H9 (cell line): ENCODE measurements around the gene RAB27B. TPM values are rescaled to one million over a fixed set of nuclear protein-coding genes. Genes with fewer than 3 reads are reported as not detected.
"Not testable (repeated sequence)": the region's sequence is repeated elsewhere in the genome, so short reads cannot be mapped to it uniquely, and the experiment has no call there.

Source experiments
- DNase-seq: peaks from one replicate; pipeline ENCODE4 v3.0.0-alpha.2; 2017
- H2AFZ ChIP-seq: one replicate; pipeline ENCODE4 v1.6.1; 2013; ENCODE audit warnings: mild to moderate bottlenecking, low read length, control low read depth, moderate library complexity
- H2AK5ac ChIP-seq: 2 replicates; pipeline ENCODE4 v1.6.1; 2013; ENCODE audit warnings: low read length, control low read depth, mixed read lengths; ENCODE audit not compliant: insufficient read length
- H2BK120ac ChIP-seq: one replicate; pipeline ENCODE4 v1.6.1; 2013; ENCODE audit warnings: low read depth, mild to moderate bottlenecking, low read length, control low read depth, inconsistent platforms; ENCODE audit not compliant: poor library complexity, severe bottlenecking
- H2BK12ac ChIP-seq: 2 replicates; pipeline ENCODE4 v1.6.1; 2013; ENCODE audit warnings: low read length, control low read depth, mixed read lengths, low read depth; ENCODE audit not compliant: insufficient read length
- H2BK15ac ChIP-seq: 2 replicates; pipeline ENCODE4 v1.6.1; 2013; ENCODE audit warnings: low read depth, low read length, control low read depth
- H2BK20ac ChIP-seq: one replicate; pipeline ENCODE4 v1.6.1; 2013; ENCODE audit warnings: low read depth, mild to moderate bottlenecking, low read length, control low read depth, inconsistent platforms; ENCODE audit not compliant: poor library complexity, severe bottlenecking
- H2BK5ac ChIP-seq: 2 replicates; pipeline ENCODE4 v1.6.1; 2013; ENCODE audit warnings: low read length, control low read depth, mixed read lengths; ENCODE audit not compliant: insufficient read length
- H3K14ac ChIP-seq: 2 replicates; pipeline ENCODE4 v1.6.1; 2013; ENCODE audit warnings: low read length, control low read depth; ENCODE audit not compliant: insufficient read depth
- H3K18ac ChIP-seq: 2 replicates; pipeline ENCODE4 v1.6.1; 2013; ENCODE audit warnings: low read depth, mild to moderate bottlenecking, mixed read lengths, low read length, control low read depth; ENCODE audit not compliant: insufficient read length
- H3K23ac ChIP-seq: 2 replicates; pipeline ENCODE4 v1.6.1; 2013; ENCODE audit warnings: low read length, control low read depth, mixed read lengths, low read depth; ENCODE audit not compliant: insufficient read length
- H3K23me2 ChIP-seq: 2 replicates; pipeline ENCODE4 v1.6.1; 2013; ENCODE audit warnings: low read depth, mild to moderate bottlenecking, mixed read lengths, low read length, control low read depth; ENCODE audit not compliant: insufficient read length, poor library complexity, severe bottlenecking
- H3K27ac ChIP-seq: 2 replicates; pipeline ENCODE4 v1.5.1; 2013; ENCODE audit warnings: low read length, control low read depth, mixed read lengths, low read depth; ENCODE audit not compliant: insufficient read length
- H3K27me3 ChIP-seq: 2 replicates; pipeline ENCODE4 v1.6.1; 2013; ENCODE audit warnings: low read length, control low read depth, inconsistent platforms; ENCODE audit not compliant: insufficient read depth
- H3K4ac ChIP-seq: 2 replicates; pipeline ENCODE4 v1.6.1; 2013; ENCODE audit warnings: low read depth, mild to moderate bottlenecking, control low read depth, inconsistent platforms, low read length, moderate library complexity
- H3K4me1 ChIP-seq: 2 replicates; pipeline ENCODE4 v1.6.1; 2013; ENCODE audit warnings: low read length, control low read depth, inconsistent platforms; ENCODE audit not compliant: insufficient read depth
- H3K4me2 ChIP-seq: 2 replicates; pipeline ENCODE4 v1.6.1; 2013; ENCODE audit warnings: low read length, control low read depth, mixed read lengths; ENCODE audit not compliant: insufficient read length, insufficient read depth
- H3K56ac ChIP-seq: 2 replicates; pipeline ENCODE4 v1.6.1; 2013; ENCODE audit warnings: low read depth, mild to moderate bottlenecking, mixed read lengths, low read length, control low read depth; ENCODE audit not compliant: insufficient read length
- H3K79me1 ChIP-seq: 2 replicates; pipeline ENCODE4 v1.6.1; 2013; ENCODE audit warnings: low read depth, mild to moderate bottlenecking, moderate library complexity, low read length, control low read depth, inconsistent platforms; ENCODE audit not compliant: insufficient read depth, poor library complexity, severe bottlenecking
- H3K79me2 ChIP-seq: 2 replicates; pipeline ENCODE4 v1.6.1; 2013; ENCODE audit warnings: low read length, control low read depth, inconsistent platforms; ENCODE audit not compliant: insufficient read depth
- H3K9ac ChIP-seq: 2 replicates; pipeline ENCODE4 v1.6.1; 2013; ENCODE audit warnings: low read length, control low read depth, mixed read lengths; ENCODE audit not compliant: insufficient read length; ENCODE audit errors: extremely low read depth
- H3K9me3 ChIP-seq: one replicate; pipeline ENCODE4 v1.6.1; 2013; ENCODE audit warnings: low read depth, low read length, inconsistent platforms; ENCODE audit not compliant: control insufficient read depth
- H3T11ph ChIP-seq: one replicate; pipeline ENCODE4 v1.6.1; 2013; ENCODE audit warnings: mild to moderate bottlenecking, low read length, control low read depth, inconsistent platforms
- H4K20me1 ChIP-seq: one replicate; pipeline ENCODE4 v1.6.1; 2013; ENCODE audit not compliant: control insufficient read depth, insufficient read length, insufficient read depth
- H4K5ac ChIP-seq: 2 replicates; pipeline ENCODE4 v1.6.1; 2013; ENCODE audit warnings: low read depth, mild to moderate bottlenecking, mixed read lengths, low read length, control low read depth; ENCODE audit not compliant: insufficient read length
- H4K8ac ChIP-seq: replicated peaks from 2 replicates; pipeline ENCODE4 v1.6.1; 2013; ENCODE audit warnings: low read length, control low read depth, mixed read lengths, low read depth; ENCODE audit not compliant: insufficient read length
- H4K91ac ChIP-seq: 2 replicates; pipeline ENCODE4 v1.6.1; 2013; ENCODE audit warnings: low read depth, mild to moderate bottlenecking, moderate library complexity, mixed read lengths, low read length, control low read depth; ENCODE audit not compliant: insufficient read length
- H3K27ac Mint-ChIP-seq, 3 experiments: 2 replicates in 2 of 3; 3 replicates in 1 of 3; pipeline ENCODE4 v1.8.0; 2020 to 2021; ENCODE audit warnings: mixed read lengths in 3 of 3, mild to moderate bottlenecking in 1 of 3, moderate library complexity in 1 of 3
- H3K27me3 Mint-ChIP-seq: 2 replicates; pipeline ENCODE4 v1.8.0; 2021; ENCODE audit warnings: low read depth, mild to moderate bottlenecking, moderate library complexity, mixed read lengths
- H3K36me3 Mint-ChIP-seq, 3 experiments: 2 replicates in 2 of 3; 3 replicates in 1 of 3; pipeline ENCODE4 v1.8.0; 2020 to 2021; ENCODE audit warnings: low read depth in 3 of 3, mixed read lengths in 3 of 3; ENCODE audit not compliant: insufficient read depth in 1 of 3
- H3K4me1 Mint-ChIP-seq, 2 experiments: 2 replicates each; pipeline ENCODE4 v1.8.0; 2020; ENCODE audit warnings: mixed read lengths in 2 of 2
- H3K4me3 Mint-ChIP-seq, 2 experiments: 2 replicates in 1 of 2; 3 replicates in 1 of 2; pipeline ENCODE4 v1.8.0; 2020 to 2021; ENCODE audit warnings: mild to moderate bottlenecking in 2 of 2, mixed read lengths in 2 of 2, moderate library complexity in 1 of 2
- H3K9me3 Mint-ChIP-seq, 2 experiments: 2 replicates in 1 of 2; 3 replicates in 1 of 2; pipeline ENCODE4 v1.8.0; 2020; ENCODE audit warnings: mild to moderate bottlenecking in 2 of 2, mixed read lengths in 2 of 2, moderate library complexity in 1 of 2
- WGBS: extraction: QIAGEN DNeasy Blood & Tissue Kit; methylation state at CpG from one replicate; pipeline ENCODE4 v1.1.7; 2013; ENCODE audit warnings: missing lambda C conversion rate, low lambda C conversion rate, mixed read lengths; ENCODE audit not compliant: insufficient read length; ENCODE audit errors: extremely low coverage; 5-methylcytosine and 5-hydroxymethylcytosine counted together
- total RNA-seq: library from RNA; stranded (reverse); gene quantifications from 2 replicates; pipeline ENCODE4 v1.2.1, GENCODE V29; 2021
- TF ChIP-seq, protein P1 (sequence below): fragments of 200-600 bp; sonication (generic); conservative IDR thresholded peaks from 3 replicates; pipeline ENCODE4 v1.8.0; 2021; ENCODE audit warnings: antibody characterized with exemption, mild to moderate bottlenecking

RAB27B gene
- total RNA-seq, 1 experiment from 2014 or later, result 0.15 TPM

DNA sequence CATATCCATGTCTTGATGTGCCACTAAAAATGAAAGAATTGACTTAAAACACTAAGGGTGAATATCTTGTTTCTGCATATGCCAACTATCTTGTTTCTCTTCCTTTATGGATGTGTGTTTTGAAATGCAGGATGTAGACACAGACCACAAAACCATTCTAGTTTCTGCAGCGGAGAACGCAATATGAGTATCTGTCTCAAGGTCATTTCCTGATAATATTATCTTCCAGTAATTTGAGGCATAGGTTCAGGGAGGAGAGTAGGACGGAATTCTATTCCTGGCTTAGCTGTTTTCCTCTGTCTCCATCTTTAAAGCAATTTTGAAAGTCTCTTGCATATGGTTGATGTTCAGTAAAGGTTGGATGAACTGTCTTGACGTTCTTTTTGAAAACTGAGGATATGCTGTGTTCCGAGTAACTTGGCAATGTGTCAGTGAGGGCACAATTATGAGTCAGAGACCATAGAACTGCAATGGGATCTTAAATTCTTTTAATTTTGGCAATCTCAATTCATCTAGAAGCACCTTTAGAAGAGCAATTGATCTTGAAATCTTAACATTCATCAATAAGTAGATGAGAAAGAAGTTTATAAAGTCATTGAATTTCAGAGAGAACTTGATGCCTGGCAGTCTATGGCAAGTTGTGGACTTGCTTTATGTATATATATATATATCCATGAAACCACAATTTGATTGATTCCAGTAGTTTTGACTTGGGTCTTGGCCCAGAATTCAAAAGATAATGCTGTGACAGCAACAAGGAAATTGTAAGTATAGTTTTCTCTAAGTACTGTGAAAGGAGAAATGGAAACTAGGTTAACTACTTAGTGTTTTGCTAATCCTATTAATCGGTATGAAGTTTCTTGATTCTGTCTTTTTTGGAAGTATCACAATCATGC is 24.8 kb downstream of the RAB27B start:
- Histone ChIP-seq H4K8ac (no peak overlapping the region), H2BK12ac (no peak overlapping the region), H3K4me2 (no peak overlapping the region), H4K5ac (no peak overlapping the region), H3K27me3 (no peaks in the 10 kb centered on the region), H2BK15ac (no peak overlapping the region), H4K91ac (no peak overlapping the region), H2BK20ac (no peak overlapping the region), H2AFZ (no peak overlapping the region), H4K20me1 (no peaks in the 10 kb centered on the region), H3K18ac (no peak overlapping the region), H2AK5ac (no peak overlapping the region), H3K9me3 (no peaks in the 10 kb centered on the region), H3K56ac (no peak overlapping the region), H2BK5ac (no peak overlapping the region), H3K23me2 (no peaks in the 10 kb centered on the region), H3K23ac (no peak overlapping the region), H3K79me1 (no peaks in the 10 kb centered on the region), H3T11ph (no peak overlapping the region), H3K14ac (no peak overlapping the region), H3K9ac (no peak overlapping the region), H3K4me1 (no peaks in the 10 kb centered on the region), H3K27ac (no peak overlapping the region), H2BK120ac (no peak overlapping the region), H3K4ac (no peak overlapping the region), H3K79me2 (no peaks in the 10 kb centered on the region)
- Mint-ChIP-seq H3K27me3 (no peaks in the 10 kb centered on the region; the same call in 1 of the 2 replicates), H3K36me3 (no peaks in the 10 kb centered on the region), H3K4me3 (no peak overlapping the region), H3K4me1 (no peaks in the 10 kb centered on the region), H3K27ac (no peak overlapping the region), H3K9me3 (peaks cover 0 to 3% of the 10 kb centered on the region in 2 experiments; a peak in 1 of 5 replicates)
- DNase-seq, result no peak
- TF ChIP-seq, protein P1, sequence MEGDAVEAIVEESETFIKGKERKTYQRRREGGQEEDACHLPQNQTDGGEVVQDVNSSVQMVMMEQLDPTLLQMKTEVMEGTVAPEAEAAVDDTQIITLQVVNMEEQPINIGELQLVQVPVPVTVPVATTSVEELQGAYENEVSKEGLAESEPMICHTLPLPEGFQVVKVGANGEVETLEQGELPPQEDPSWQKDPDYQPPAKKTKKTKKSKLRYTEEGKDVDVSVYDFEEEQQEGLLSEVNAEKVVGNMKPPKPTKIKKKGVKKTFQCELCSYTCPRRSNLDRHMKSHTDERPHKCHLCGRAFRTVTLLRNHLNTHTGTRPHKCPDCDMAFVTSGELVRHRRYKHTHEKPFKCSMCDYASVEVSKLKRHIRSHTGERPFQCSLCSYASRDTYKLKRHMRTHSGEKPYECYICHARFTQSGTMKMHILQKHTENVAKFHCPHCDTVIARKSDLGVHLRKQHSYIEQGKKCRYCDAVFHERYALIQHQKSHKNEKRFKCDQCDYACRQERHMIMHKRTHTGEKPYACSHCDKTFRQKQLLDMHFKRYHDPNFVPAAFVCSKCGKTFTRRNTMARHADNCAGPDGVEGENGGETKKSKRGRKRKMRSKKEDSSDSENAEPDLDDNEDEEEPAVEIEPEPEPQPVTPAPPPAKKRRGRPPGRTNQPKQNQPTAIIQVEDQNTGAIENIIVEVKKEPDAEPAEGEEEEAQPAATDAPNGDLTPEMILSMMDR, result no peak
- no CpG with 5 or more reads among the region's 6 CpGs for WGBS

DNA sequence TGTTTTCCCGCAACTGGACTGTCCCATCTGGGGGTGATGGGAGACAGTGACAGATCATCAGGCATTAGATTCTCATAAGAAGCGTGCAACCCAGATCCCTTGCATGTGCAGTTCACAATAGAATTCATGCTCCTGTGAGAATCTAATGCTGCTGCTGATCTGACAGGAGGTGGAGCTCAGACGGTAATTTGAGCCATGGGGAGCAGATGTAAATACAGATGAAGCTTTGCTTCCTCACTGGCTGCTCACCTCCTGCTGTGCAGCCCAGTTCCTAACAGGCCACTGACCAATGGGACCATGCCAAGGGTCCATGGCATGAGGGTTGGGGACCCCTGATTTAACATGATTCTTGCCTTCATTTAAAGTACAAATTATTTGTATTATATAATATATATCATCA is 26.8 kb downstream of the RAB27B start:
- not testable (repeated sequence) for H2BK15ac ChIP-seq, H2AFZ ChIP-seq, H3K14ac ChIP-seq, DNase-seq, H3K23me2 ChIP-seq, H3K27ac Mint-ChIP-seq, H4K8ac ChIP-seq, H2AK5ac ChIP-seq, H3K9me3 Mint-ChIP-seq, H3K27ac ChIP-seq, H3K79me2 ChIP-seq, H3K27me3 ChIP-seq, H3K9ac ChIP-seq, H3K4ac ChIP-seq, H2BK20ac ChIP-seq, H3K4me1 Mint-ChIP-seq, H3K56ac ChIP-seq, H2BK5ac ChIP-seq, H3K27me3 Mint-ChIP-seq, H2BK120ac ChIP-seq, H3K9me3 ChIP-seq, H4K5ac ChIP-seq, H3K4me2 ChIP-seq, H3K36me3 Mint-ChIP-seq, H2BK12ac ChIP-seq, H3K23ac ChIP-seq, H3K4me3 Mint-ChIP-seq, H3K4me1 ChIP-seq, H3K18ac ChIP-seq, H4K91ac ChIP-seq, H3T11ph ChIP-seq, H3K79me1 ChIP-seq, H4K20me1 ChIP-seq
- WGBS, result no CpG with 5 or more reads among the region's 3 CpGs
